ENCODE data around the gene CSNK1D. TPM values are rescaled to one million over a fixed set of nuclear protein-coding genes. Genes with fewer than 3 reads are reported as not detected.

Gene CSNK1D
- total RNA-seq, 1 experiment from 2014 or later, result 234 TPM

DNA sequence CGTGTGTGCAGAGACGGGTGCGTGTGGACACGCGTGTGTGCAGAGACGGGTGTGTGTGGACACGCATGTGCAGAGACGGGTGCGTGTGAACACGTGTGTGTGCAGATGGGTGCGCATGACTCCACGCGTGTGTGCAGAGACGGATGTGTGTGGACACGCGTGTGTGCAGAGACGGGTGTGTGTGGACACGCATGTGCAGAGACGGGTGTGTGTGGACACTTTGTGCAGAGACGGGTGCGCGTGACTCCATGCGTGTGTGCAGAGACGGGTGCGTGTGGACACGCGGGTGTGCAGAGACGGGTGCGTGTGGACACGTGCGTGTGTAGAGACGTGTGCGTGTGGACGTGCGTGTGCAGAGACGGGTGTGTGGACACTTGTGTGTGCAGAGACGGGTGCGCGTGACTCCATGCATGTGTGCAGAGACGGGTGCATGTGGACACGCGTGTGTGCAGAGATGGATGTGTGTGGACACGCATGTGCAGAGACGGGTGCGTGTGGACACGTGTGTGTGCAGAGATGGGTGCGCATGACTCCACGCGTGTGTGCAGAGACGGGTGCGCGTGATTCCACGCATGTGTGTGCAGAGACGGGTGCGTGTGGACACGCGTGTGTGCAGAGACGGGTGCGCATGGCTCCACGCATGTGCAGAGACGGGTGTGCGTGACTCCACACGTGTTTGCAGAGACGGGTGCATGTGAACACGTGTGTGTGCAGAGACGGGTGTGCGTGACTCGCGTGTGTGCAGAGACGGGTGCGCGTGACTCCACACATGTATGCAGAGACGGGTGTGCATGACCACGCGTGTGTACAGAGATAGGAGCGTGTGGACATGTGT, 45.5 kb upstream of the CSNK1D start:
- Histone ChIP-seq H3K27me3 (ENCODE audit: control insufficient read depth, insufficient read depth, low read length) (no peaks in the 10 kb centered on the region), H3K36me3 (ENCODE audit: control insufficient read depth, insufficient read depth, low read length) (no peaks in the 10 kb centered on the region), H3K27ac (ENCODE audit: low read length) (no peak overlapping the region), H3K4me1 (ENCODE audit: control insufficient read depth, insufficient read depth, low read length) (peaks cover 11% of the 10 kb centered on the region), H3K4me3 (ENCODE audit: low read depth in 2 of 2, low read length in 2 of 2) (no peak overlapping the region), H3K9me3 (ENCODE audit: control insufficient read depth, insufficient read depth, low read depth, low read length) (no peaks in the 10 kb centered on the region)
- intact Hi-C loops (cut with micrococcal nuclease; ENCODE audit: unreplicated experiment), result no loop called here
- no TSS peak for BruUV-seq (replicated peaks)
- POLR2A ChIA-PET, result no interaction called here
- in situ Hi-C loops (cut with HindIII; ENCODE audit: low pct_unique_long_range_greater_than_20kb, low sequenced_read_pairs), result no loop called here
- ATAC-seq, result no peak
- CTCF ChIA-PET, result no interaction called here
- TF ChIP-seq, protein P1, sequence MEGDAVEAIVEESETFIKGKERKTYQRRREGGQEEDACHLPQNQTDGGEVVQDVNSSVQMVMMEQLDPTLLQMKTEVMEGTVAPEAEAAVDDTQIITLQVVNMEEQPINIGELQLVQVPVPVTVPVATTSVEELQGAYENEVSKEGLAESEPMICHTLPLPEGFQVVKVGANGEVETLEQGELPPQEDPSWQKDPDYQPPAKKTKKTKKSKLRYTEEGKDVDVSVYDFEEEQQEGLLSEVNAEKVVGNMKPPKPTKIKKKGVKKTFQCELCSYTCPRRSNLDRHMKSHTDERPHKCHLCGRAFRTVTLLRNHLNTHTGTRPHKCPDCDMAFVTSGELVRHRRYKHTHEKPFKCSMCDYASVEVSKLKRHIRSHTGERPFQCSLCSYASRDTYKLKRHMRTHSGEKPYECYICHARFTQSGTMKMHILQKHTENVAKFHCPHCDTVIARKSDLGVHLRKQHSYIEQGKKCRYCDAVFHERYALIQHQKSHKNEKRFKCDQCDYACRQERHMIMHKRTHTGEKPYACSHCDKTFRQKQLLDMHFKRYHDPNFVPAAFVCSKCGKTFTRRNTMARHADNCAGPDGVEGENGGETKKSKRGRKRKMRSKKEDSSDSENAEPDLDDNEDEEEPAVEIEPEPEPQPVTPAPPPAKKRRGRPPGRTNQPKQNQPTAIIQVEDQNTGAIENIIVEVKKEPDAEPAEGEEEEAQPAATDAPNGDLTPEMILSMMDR (IDR thresholded peaks at IDR 0.05), result no peak
- TF ChIP-seq, protein P2, sequence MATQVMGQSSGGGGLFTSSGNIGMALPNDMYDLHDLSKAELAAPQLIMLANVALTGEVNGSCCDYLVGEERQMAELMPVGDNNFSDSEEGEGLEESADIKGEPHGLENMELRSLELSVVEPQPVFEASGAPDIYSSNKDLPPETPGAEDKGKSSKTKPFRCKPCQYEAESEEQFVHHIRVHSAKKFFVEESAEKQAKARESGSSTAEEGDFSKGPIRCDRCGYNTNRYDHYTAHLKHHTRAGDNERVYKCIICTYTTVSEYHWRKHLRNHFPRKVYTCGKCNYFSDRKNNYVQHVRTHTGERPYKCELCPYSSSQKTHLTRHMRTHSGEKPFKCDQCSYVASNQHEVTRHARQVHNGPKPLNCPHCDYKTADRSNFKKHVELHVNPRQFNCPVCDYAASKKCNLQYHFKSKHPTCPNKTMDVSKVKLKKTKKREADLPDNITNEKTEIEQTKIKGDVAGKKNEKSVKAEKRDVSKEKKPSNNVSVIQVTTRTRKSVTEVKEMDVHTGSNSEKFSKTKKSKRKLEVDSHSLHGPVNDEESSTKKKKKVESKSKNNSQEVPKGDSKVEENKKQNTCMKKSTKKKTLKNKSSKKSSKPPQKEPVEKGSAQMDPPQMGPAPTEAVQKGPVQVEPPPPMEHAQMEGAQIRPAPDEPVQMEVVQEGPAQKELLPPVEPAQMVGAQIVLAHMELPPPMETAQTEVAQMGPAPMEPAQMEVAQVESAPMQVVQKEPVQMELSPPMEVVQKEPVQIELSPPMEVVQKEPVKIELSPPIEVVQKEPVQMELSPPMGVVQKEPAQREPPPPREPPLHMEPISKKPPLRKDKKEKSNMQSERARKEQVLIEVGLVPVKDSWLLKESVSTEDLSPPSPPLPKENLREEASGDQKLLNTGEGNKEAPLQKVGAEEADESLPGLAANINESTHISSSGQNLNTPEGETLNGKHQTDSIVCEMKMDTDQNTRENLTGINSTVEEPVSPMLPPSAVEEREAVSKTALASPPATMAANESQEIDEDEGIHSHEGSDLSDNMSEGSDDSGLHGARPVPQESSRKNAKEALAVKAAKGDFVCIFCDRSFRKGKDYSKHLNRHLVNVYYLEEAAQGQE (IDR thresholded peaks at IDR 0.05; ENCODE audit: insufficient read depth in 1 of 2, low read depth in 2 of 2, low read length in 1 of 2), result no peak
- TF ChIP-seq SIN3A (IDR thresholded peaks at IDR 0.05; ENCODE audit: borderline replicate concordance, insufficient read depth, low read depth, low read length), result no peak
- TF ChIP-seq TCF7L2 (IDR thresholded peaks at IDR 0.05; ENCODE audit: low read depth, low read length), result no peak
- TF ChIP-seq POLR2AphosphoS5 (IDR thresholded peaks at IDR 0.05; ENCODE audit: low read depth, low read length), result no peak
- DNase-seq (ENCODE audit: low read depth, low spot score), result no peak

DNA sequence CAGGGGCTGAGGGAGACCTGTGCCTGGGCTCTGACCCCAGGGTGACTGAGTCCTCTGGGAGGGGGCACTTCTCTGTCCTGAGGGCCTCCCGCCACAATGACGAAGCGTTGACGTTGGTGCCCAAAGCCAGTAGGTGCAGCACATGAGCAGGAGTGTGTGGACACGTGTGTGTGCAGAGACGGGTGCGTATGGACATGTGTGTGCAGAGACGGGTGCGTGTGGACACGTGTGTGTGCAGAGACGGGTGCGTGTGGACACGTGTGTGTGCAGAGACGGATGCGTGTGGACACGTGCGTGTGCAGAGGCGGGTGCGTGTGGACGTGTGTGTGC, 44.6 kb upstream of the CSNK1D start:
- in situ Hi-C loops (cut with HindIII; ENCODE audit: low pct_unique_long_range_greater_than_20kb, low sequenced_read_pairs), result no loop called here
- Histone ChIP-seq H3K9me3 (ENCODE audit: control insufficient read depth, insufficient read depth, low read depth, low read length) (no peaks in the 10 kb centered on the region), H3K36me3 (ENCODE audit: control insufficient read depth, insufficient read depth, low read length) (no peaks in the 10 kb centered on the region), H3K4me1 (ENCODE audit: control insufficient read depth, insufficient read depth, low read length) (peaks cover 9% of the 10 kb centered on the region), H3K27me3 (ENCODE audit: control insufficient read depth, insufficient read depth, low read length) (no peaks in the 10 kb centered on the region), H3K4me3 (ENCODE audit: low read depth in 2 of 2, low read length in 2 of 2) (no peak overlapping the region), H3K27ac (ENCODE audit: low read length) (no peak overlapping the region)
- ATAC-seq, result no peak
- POLR2A ChIA-PET, result no interaction called here
- no TSS peak for BruUV-seq (replicated peaks)
- intact Hi-C loops (cut with micrococcal nuclease; ENCODE audit: unreplicated experiment), result no loop called here
- TF ChIP-seq SIN3A (IDR thresholded peaks at IDR 0.05; ENCODE audit: borderline replicate concordance, insufficient read depth, low read depth, low read length) (no peak), POLR2AphosphoS5 (IDR thresholded peaks at IDR 0.05; ENCODE audit: low read depth, low read length) (no peak), TCF7L2 (IDR thresholded peaks at IDR 0.05; ENCODE audit: low read depth, low read length) (no peak)
- TF ChIP-seq, protein P2 (IDR thresholded peaks at IDR 0.05; ENCODE audit: insufficient read depth in 1 of 2, low read depth in 2 of 2, low read length in 1 of 2), result no peak
- TF ChIP-seq, protein P1 (IDR thresholded peaks at IDR 0.05), result no peak
- no peak for DNase-seq (ENCODE audit: low read depth, low spot score)
- CTCF ChIA-PET, result no interaction called here

All from Panc1 (cell line).